ENCODE results near the gene FNDC3B.
A peak's percentile ranks its signal among the peaks of the same experiment; 100 is the strongest.

Gene FNDC3B

DNA sequence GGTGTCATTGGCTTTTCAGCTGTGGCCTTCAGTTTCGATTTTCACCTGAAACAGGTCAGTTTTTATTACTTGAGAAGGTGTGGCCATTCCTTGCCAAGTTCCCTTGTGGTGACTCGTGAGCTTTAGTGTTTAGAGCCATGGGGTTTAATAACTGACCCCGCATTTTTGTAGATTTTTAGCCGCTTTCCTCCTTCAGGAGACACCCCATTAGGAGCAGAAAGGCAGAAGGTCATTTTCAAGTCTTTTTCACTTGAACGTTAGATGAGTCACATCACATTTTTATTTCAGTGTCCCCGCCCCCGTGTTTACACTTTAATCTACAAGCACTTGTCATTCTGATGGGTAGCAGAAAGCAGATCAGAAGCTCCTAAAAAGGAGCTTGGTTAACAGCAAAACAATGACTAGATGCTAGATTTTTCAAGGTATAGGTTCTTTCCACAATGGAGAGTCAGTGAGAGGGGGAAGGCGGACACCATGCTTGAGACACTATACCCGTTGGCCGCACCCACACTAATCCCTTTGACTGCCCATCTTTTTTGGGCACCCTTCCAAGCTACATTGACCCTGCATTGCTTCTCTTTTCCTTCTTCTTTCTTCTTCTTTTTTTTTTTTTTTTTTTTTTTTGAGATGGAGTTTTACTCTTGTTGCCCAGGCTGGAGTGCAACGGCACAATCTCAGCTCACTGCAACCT lies 276.2 kb downstream of the FNDC3B start:
- no peak for DNase-seq (ENCODE audit: low read depth)
- TF ChIP-seq, protein P1, sequence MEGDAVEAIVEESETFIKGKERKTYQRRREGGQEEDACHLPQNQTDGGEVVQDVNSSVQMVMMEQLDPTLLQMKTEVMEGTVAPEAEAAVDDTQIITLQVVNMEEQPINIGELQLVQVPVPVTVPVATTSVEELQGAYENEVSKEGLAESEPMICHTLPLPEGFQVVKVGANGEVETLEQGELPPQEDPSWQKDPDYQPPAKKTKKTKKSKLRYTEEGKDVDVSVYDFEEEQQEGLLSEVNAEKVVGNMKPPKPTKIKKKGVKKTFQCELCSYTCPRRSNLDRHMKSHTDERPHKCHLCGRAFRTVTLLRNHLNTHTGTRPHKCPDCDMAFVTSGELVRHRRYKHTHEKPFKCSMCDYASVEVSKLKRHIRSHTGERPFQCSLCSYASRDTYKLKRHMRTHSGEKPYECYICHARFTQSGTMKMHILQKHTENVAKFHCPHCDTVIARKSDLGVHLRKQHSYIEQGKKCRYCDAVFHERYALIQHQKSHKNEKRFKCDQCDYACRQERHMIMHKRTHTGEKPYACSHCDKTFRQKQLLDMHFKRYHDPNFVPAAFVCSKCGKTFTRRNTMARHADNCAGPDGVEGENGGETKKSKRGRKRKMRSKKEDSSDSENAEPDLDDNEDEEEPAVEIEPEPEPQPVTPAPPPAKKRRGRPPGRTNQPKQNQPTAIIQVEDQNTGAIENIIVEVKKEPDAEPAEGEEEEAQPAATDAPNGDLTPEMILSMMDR (IDR thresholded peaks at IDR 0.05; ENCODE audit: insufficient read depth, low read depth, low read length, missing control alignments), result no peak
- H3K4me3 ChIP-seq (ENCODE audit: low read depth, low read length), result no peak overlapping the region

DNA sequence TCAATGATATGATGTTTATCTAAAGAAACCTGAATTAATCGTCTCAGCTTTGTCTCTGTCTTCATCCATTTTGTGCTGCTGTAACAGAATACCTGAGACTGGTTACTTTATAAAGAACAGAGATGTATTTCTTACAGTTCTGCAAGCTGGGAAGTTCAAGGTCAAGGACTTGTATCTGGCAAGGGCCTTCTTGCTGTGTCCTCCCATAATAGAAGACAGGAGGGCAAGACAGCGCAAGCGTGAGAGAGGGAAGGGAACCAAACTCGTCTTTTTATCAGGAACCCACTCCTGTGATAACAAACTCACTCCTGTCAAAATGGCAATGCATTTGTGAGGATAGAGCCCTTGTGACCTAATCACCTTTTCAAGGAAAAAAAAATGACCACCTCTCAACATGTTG lies 277.4 kb downstream of the FNDC3B start:
- no peak overlapping the region for H3K4me3 ChIP-seq (ENCODE audit: low read depth, low read length)
- TF ChIP-seq, protein P1 (IDR thresholded peaks at IDR 0.05; ENCODE audit: insufficient read depth, low read depth, low read length, missing control alignments), result no peak
- no peak for DNase-seq (ENCODE audit: low read depth)

DNA sequence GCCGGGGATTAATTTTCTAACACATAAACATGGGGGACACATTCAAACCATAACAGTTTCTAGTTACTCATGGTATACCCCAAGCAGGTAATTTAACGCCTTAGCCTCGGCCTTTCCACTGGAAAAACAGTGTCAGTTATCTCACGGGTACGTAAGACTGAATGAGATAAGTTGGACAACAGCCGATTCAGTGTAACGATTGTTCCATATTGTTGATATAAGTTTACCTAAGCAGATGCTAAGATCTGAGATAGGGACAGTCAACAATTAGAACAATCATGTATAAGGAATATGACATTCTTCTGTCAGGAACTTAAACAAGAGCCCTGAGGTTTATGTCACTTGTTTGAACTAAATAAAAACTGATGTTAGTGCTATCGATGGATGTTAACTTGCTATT lies 278.1 kb downstream of the FNDC3B start:
- H3K4me3 ChIP-seq (ENCODE audit: low read depth, low read length), result no peak overlapping the region
- TF ChIP-seq, protein P1 (IDR thresholded peaks at IDR 0.05; ENCODE audit: insufficient read depth, low read depth, low read length, missing control alignments), result no peak
- DNase-seq (ENCODE audit: low read depth), result no peak

DNA sequence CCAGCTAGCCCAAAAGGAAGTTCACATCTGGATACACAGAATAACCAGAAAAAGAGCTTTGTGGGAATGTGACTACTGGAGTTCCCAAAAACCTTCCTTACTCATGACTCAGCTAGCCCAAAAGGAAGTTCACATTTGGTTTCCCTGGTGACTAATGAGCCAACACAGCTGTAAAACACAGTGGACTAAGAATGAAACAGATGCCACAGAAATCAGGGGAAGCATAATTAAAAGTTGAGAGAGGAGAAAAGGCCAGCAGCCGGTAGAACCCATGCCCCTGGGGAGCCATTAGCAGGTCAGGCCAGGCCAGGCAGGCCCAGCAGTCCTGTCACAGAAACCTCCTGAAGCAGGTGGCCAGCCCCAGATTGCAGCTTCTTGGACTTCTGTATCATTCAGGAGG lies 278.6 kb downstream of the FNDC3B start:
- DNase-seq (ENCODE audit: low read depth), result peak; percentile 58
- H3K4me3 ChIP-seq (ENCODE audit: low read depth, low read length), result no peak overlapping the region

DNA sequence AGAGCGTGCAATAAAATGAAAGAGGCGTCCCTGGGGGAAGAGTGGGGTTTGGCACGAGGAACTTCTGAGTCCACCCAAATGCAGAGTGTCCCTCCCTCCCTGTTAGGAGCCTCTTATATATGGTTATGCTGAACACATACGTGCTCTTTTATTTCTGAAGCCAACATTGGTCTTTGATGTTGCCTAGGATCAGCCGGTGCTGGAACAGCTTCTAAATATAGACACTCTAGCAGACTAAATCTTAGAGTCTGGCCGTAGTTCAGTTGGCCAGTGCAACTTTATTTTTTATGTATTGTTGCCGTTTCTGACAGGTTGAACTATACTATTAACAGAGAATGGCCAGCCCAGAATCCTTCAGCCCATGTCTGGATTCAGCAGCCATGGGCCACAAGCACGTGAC lies 280.2 kb downstream of the FNDC3B start:
- DNase-seq (ENCODE audit: low read depth), result no peak
- TF ChIP-seq, protein P1 (IDR thresholded peaks at IDR 0.05; ENCODE audit: insufficient read depth, low read depth, low read length, missing control alignments), result no peak
- H3K4me3 ChIP-seq (ENCODE audit: low read depth, low read length), result no peak overlapping the region

More for the DNA sequence above, 278.6 kb downstream of the FNDC3B start:
- TF ChIP-seq, protein P1 (IDR thresholded peaks at IDR 0.05; ENCODE audit: insufficient read depth, low read depth, low read length, missing control alignments), result no peak

DNA sequence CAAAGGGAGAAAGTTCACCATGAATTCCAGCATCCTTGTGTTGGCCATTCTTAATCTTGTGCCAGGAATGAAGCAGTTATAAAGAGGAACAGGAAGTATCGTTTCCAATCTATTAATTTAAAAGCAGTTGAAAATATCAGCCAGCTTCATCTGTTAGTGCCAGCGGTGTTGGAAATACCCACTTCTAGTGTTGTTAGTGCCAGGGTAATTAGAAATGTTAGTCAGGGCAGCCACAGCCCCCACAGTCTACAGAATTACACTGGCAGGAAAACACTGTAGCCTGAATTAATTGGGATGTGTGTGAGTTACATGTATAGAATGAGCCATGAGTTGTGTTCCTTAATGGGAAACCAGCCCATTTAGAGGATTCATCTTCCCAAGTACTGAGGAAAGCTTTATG lies 281.1 kb downstream of the FNDC3B start:
- TF ChIP-seq, protein P1 (IDR thresholded peaks at IDR 0.05; ENCODE audit: insufficient read depth, low read depth, low read length, missing control alignments), result no peak
- H3K4me3 ChIP-seq (ENCODE audit: low read depth, low read length), result no peak overlapping the region
- DNase-seq (ENCODE audit: low read depth), result no peak

DNA sequence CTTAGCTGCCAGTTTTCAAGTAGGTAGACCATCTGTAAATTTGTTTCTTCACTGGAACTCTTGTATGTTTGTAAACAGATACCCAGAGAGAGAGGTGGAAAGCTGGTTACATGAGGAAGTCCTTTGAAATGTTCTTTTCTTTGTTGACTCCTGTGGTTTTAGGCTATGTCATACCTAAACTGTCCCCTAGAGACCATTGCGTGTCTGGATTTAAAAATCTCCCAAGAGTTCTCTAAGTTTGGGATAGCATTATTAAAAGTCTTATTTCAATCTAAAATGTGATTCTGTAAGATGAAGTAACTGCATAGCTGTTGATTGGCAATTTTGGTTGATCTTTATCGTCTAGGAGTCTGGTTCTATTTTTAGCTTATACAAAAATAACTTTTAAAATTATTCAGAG lies 281.7 kb downstream of the FNDC3B start:
- DNase-seq (ENCODE audit: low read depth), result peak; percentile 39
- H3K4me3 ChIP-seq (ENCODE audit: low read depth, low read length), result no peak overlapping the region
- TF ChIP-seq, protein P1 (IDR thresholded peaks at IDR 0.05; ENCODE audit: insufficient read depth, low read depth, low read length, missing control alignments), result no peak
